CD8-positive, alpha-beta memory T cell (primary cell): ENCODE results near the gene MALRD1. TPM values are rescaled to one million over a fixed set of nuclear protein-coding genes. Genes with fewer than 3 reads are reported as not detected.

Source experiments
- CTCF ChIA-PET: fragments of 350-600 bp; sonication (Branson Sonifier 250); formaldehyde crosslinking; loops from one replicate; lab custom pipeline; 2021; ENCODE audit warnings: antibody characterized with exemption; lab: Charles Lee
- POLR2A ChIA-PET: fragments of 350-600 bp; sonication (Branson Sonifier 250); formaldehyde crosslinking; loops from one replicate; lab custom pipeline; 2021; ENCODE audit warnings: antibody characterized with exemption; lab: Charles Lee
- DNase-seq, 5 donors: peaks; one replicate each; pipeline versions ENCODE4 v3.0.0 to v3.0.0-alpha.2; 2020 to 2022; ENCODE audit warnings: mixed read lengths in 1 of 5
- H3K27ac ChIP-seq: one replicate; pipeline ENCODE4 v1.7.0; 2013; ENCODE audit warnings: low read depth, mild to moderate bottlenecking, low read length, moderate library complexity
- H3K27me3 ChIP-seq: 2 replicates; pipeline ENCODE4 v1.7.0; 2013; ENCODE audit warnings: low read length, mild to moderate bottlenecking; ENCODE audit not compliant: insufficient read depth, poor library complexity, severe bottlenecking
- H3K36me3 ChIP-seq: 2 replicates; pipeline ENCODE4 v1.7.0; 2013; ENCODE audit warnings: mild to moderate bottlenecking, low read length, moderate library complexity; ENCODE audit not compliant: insufficient read depth
- H3K4me1 ChIP-seq: 2 replicates; pipeline ENCODE4 v1.7.0; 2013; ENCODE audit warnings: mild to moderate bottlenecking, low read length, moderate library complexity; ENCODE audit not compliant: insufficient read depth
- H3K4me3 ChIP-seq: 2 replicates; pipeline ENCODE4 v1.7.0; 2013; ENCODE audit warnings: mild to moderate bottlenecking, low read length
- H3K9me3 ChIP-seq: 2 replicates; pipeline ENCODE4 v1.7.0; 2013; ENCODE audit warnings: mild to moderate bottlenecking, low read length
- H3K27ac Mint-ChIP-seq, 8 donors: one replicate each; pipeline ENCODE4 v1.8.0; 2020 to 2021; ENCODE audit warnings: mixed read lengths in 8 of 8, mild to moderate bottlenecking in 6 of 8, inconsistent platforms in 3 of 8, moderate library complexity in 3 of 8
- H3K27me3 Mint-ChIP-seq, 2 donors: one replicate each; pipeline ENCODE4 v1.8.0; 2020 to 2021; ENCODE audit warnings: mixed read lengths in 2 of 2, mild to moderate bottlenecking in 1 of 2, moderate library complexity in 1 of 2
- H3K36me3 Mint-ChIP-seq, 3 donors: one replicate each; pipeline ENCODE4 v1.8.0; 2020 to 2021; ENCODE audit warnings: mixed read lengths in 3 of 3, inconsistent platforms in 1 of 3, mild to moderate bottlenecking in 1 of 3
- H3K4me1 Mint-ChIP-seq, 3 donors: one replicate each; pipeline ENCODE4 v1.8.0; 2020 to 2021; ENCODE audit warnings: mixed read lengths in 3 of 3, inconsistent platforms in 1 of 3, mild to moderate bottlenecking in 1 of 3
- H3K4me3 Mint-ChIP-seq, 7 donors: one replicate each; pipeline ENCODE4 v1.8.0; 2020 to 2021; ENCODE audit warnings: mixed read lengths in 7 of 7, mild to moderate bottlenecking in 6 of 7, moderate library complexity in 4 of 7, inconsistent platforms in 2 of 7
- H3K9me3 Mint-ChIP-seq, 5 donors: one replicate each; pipeline ENCODE4 v1.8.0; 2020 to 2022; ENCODE audit warnings: mixed read lengths in 5 of 5, mild to moderate bottlenecking in 3 of 5, moderate library complexity in 2 of 5, inconsistent platforms in 1 of 5
- polyA plus RNA-seq: library from polyadenylated mRNA; unstranded; fragments of 300-500 nt; fragmentation: Illumina TruSeq; gene quantifications from one replicate; pipeline ENCODE4 v1.2.3, GENCODE V29; 2021
- total RNA-seq, 2 experiments: library from RNA; stranded (reverse); gene quantifications; one replicate each; pipeline ENCODE4 v1.2.3, GENCODE V29; 2021

The MALRD1 gene
- total and polyA plus RNA-seq, 3 experiments from 2014 or later, result not detected

DNA sequence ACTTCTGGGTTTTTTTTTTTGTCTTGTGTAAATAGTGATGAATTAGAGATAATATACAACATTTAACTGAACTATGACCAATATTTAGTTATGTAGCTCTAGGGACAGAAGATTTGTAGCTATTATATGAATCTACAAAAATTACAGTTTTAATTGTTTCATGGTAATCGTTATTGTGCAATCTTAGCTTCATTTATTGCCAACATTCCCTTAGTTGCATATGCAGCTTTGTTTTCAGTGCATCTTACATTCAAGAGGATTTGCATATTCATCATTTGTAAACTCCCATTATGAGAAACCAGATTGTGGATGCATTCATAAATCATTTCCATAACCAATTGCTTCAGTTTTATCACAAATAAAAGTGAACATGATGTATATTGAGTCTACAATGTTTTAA is 68.8 kb downstream of the MALRD1 start:
- Histone ChIP-seq H3K4me3 (no peak overlapping the region), H3K27me3 (no peaks in the 10 kb centered on the region), H3K27ac (no peak overlapping the region), H3K9me3 (no peaks in the 10 kb centered on the region), H3K36me3 (no peaks in the 10 kb centered on the region), H3K4me1 (no peaks in the 10 kb centered on the region)
- no peak for DNase-seq
- POLR2A ChIA-PET, result no interaction called here
- H3K4me1 Mint-ChIP-seq, result no peaks in the 10 kb centered on the region
- CTCF ChIA-PET, result no interaction called here
- H3K27ac Mint-ChIP-seq, result no peak overlapping the region
- peaks cover 4 to 23% (median 8%) of the 10 kb centered on the region in 5 donors for H3K9me3 Mint-ChIP-seq
- H3K4me3 Mint-ChIP-seq, result no peak overlapping the region
- H3K36me3 Mint-ChIP-seq, result peaks cover 0 to 2% (median 0%) of the 10 kb centered on the region in 3 donors
- no peaks in the 10 kb centered on the region for H3K27me3 Mint-ChIP-seq

- Mint-ChIP-seq H3K4me1 (no peaks in the 10 kb centered on the region), H3K36me3 (peaks cover 0 to 2% (median 0%) of the 10 kb centered on the region in 3 donors), H3K9me3 (peaks cover 4 to 19% (median 6%) of the 10 kb centered on the region in 5 donors), H3K4me3 (no peak overlapping the region), H3K27me3 (no peaks in the 10 kb centered on the region), H3K27ac (no peak overlapping the region)
- Histone ChIP-seq H3K36me3 (no peaks in the 10 kb centered on the region), H3K27ac (no peak overlapping the region), H3K9me3 (no peaks in the 10 kb centered on the region), H3K4me3 (no peak overlapping the region), H3K27me3 (no peaks in the 10 kb centered on the region), H3K4me1 (no peaks in the 10 kb centered on the region)
- CTCF ChIA-PET, result no interaction called here
- POLR2A ChIA-PET, result no interaction called here
- no peak for DNase-seq
These were observed 70.6 kb downstream of the MALRD1 start for GRCh38 chr10:19119191-19119590.

DNA sequence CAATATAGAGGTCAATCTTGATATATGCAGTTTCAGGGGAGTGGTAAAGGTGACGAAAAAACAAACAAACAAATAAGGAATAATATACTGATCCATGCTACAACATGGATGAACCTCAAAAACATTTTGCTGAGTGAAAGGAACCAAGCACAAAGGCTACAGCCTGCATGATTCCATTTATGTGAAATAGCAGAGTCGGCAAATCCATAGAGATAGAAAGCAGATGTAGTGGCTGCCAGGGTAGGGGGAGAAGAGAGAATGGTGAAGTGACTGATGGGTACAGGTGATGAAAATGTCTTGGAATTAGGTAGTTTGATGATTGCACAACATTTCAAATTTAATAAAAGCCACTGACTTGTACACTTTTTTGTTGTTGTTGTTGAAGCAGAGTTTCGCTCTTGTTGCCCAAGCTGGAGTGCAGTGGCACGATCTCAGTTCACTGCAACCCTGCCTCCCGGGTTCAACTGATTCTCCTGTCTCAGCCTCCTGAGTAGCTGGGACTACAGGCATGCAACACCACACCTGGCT is 71.8 kb downstream of the MALRD1 start:
- no peak overlapping the region for H3K4me3 ChIP-seq
- CTCF ChIA-PET, result no interaction called here
- no peaks in the 10 kb centered on the region for H3K4me1 ChIP-seq
- H3K9me3 Mint-ChIP-seq, result peaks cover 6 to 19% (median 8%) of the 10 kb centered on the region in 5 donors
- no peak overlapping the region for H3K27ac ChIP-seq
- DNase-seq, result no peak
- no peaks in the 10 kb centered on the region for H3K27me3 ChIP-seq
- H3K4me1 Mint-ChIP-seq, result no peaks in the 10 kb centered on the region
- H3K36me3 ChIP-seq, result no peaks in the 10 kb centered on the region
- no peaks in the 10 kb centered on the region for H3K9me3 ChIP-seq
- POLR2A ChIA-PET, result no interaction called here
- H3K27me3 Mint-ChIP-seq, result no peaks in the 10 kb centered on the region
- H3K27ac Mint-ChIP-seq, result no peak overlapping the region
- peaks cover 0 to 2% (median 0%) of the 10 kb centered on the region in 3 donors for H3K36me3 Mint-ChIP-seq
- no peak overlapping the region for H3K4me3 Mint-ChIP-seq

DNA sequence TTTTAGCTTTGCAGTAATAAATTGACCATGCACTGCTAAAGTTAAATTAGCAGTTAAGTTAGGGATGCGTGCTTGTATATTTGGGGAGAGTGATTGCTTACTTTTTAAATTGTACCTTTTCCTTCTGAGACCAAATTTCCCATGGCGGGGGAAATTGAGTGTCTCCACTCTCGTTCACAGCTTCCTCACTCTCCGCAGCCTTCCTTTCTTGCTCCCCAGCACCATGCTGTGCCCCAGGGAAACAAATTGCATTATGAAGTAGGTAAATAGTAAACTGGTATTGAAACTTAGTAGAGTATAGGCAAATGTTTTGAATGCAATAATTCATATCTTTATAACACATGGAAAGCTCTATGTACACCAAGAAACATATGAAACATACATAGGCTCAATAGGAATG is 85.4 kb downstream of the MALRD1 start:
- Histone ChIP-seq H3K4me3 (no peak overlapping the region), H3K36me3 (no peaks in the 10 kb centered on the region), H3K9me3 (no peaks in the 10 kb centered on the region), H3K4me1 (no peaks in the 10 kb centered on the region), H3K27ac (no peak overlapping the region), H3K27me3 (no peaks in the 10 kb centered on the region)
- Mint-ChIP-seq H3K9me3 (peaks cover 0 to 18% (median 7%) of the 10 kb centered on the region in 5 donors), H3K27me3 (no peaks in the 10 kb centered on the region), H3K4me3 (no peak overlapping the region), H3K36me3 (no peaks in the 10 kb centered on the region), H3K27ac (no peak overlapping the region), H3K4me1 (no peaks in the 10 kb centered on the region)
- ChIA-PET POLR2A (no interaction called here), CTCF (no interaction called here)
- no peak for DNase-seq

DNA sequence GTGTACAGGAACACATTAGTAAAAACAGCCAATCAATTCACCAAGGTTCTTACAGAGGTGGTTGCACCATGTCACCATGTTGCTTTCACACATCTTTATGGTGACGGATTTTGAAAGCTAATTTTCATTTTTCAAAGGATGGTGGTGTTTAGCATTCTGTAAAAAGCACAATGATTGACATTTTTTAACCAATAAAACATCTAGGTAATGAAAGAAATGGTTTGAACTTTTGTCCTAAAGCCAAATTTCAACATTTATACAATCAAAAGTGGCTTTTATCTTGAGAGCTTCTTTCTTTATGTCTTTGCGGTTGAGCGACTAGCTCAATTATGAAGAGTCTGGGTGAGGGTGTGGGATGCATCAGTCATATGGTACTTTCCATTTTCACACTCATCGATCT is 94.4 kb downstream of the MALRD1 start:
- CTCF ChIA-PET, result no interaction called here
- no peaks in the 10 kb centered on the region for H3K4me1 ChIP-seq
- no peaks in the 10 kb centered on the region for H3K4me1 Mint-ChIP-seq
- H3K27ac ChIP-seq, result no peak overlapping the region
- H3K27ac Mint-ChIP-seq, result no peak overlapping the region
- POLR2A ChIA-PET, result no interaction called here
- H3K4me3 ChIP-seq, result no peak overlapping the region
- no peaks in the 10 kb centered on the region for H3K27me3 Mint-ChIP-seq
- no peaks in the 10 kb centered on the region for H3K36me3 ChIP-seq
- no peak overlapping the region for H3K4me3 Mint-ChIP-seq
- H3K9me3 ChIP-seq, result no peaks in the 10 kb centered on the region
- H3K9me3 Mint-ChIP-seq, result peaks cover 0 to 21% (median 5%) of the 10 kb centered on the region in 5 donors
- DNase-seq, result no peak
- H3K27me3 ChIP-seq, result no peaks in the 10 kb centered on the region
- no peaks in the 10 kb centered on the region for H3K36me3 Mint-ChIP-seq

GRCh38 chr10:19144206-19144605 is 95.6 kb downstream of the MALRD1 start:
- no peaks in the 10 kb centered on the region for H3K27me3 ChIP-seq
- no peaks in the 10 kb centered on the region for H3K4me1 ChIP-seq
- CTCF ChIA-PET, result no interaction called here
- H3K4me3 ChIP-seq, result no peak overlapping the region
- Mint-ChIP-seq H3K4me1 (no peaks in the 10 kb centered on the region), H3K9me3 (peaks cover 0 to 21% (median 5%) of the 10 kb centered on the region in 5 donors), H3K4me3 (no peak overlapping the region), H3K36me3 (no peaks in the 10 kb centered on the region), H3K27me3 (no peaks in the 10 kb centered on the region), H3K27ac (no peak overlapping the region)
- H3K9me3 ChIP-seq, result no peaks in the 10 kb centered on the region
- POLR2A ChIA-PET, result no interaction called here
- no peak overlapping the region for H3K27ac ChIP-seq
- H3K36me3 ChIP-seq, result no peaks in the 10 kb centered on the region
- DNase-seq, result no peak

GRCh38 chr10:19154375-19154774 is 105.8 kb downstream of the MALRD1 start:
- no peak for DNase-seq
- Mint-ChIP-seq H3K36me3 (no peaks in the 10 kb centered on the region), H3K9me3 (peaks cover 0 to 10% (median 4%) of the 10 kb centered on the region in 5 donors), H3K4me3 (no peak overlapping the region), H3K27me3 (no peaks in the 10 kb centered on the region), H3K27ac (no peak overlapping the region), H3K4me1 (no peaks in the 10 kb centered on the region)
- H3K27me3 ChIP-seq, result no peaks in the 10 kb centered on the region
- H3K36me3 ChIP-seq, result no peaks in the 10 kb centered on the region
- POLR2A ChIA-PET, result no interaction called here
- no peak overlapping the region for H3K4me3 ChIP-seq
- CTCF ChIA-PET, result no interaction called here
- no peaks in the 10 kb centered on the region for H3K9me3 ChIP-seq
- no peaks in the 10 kb centered on the region for H3K4me1 ChIP-seq
- H3K27ac ChIP-seq, result no peak overlapping the region

DNA sequence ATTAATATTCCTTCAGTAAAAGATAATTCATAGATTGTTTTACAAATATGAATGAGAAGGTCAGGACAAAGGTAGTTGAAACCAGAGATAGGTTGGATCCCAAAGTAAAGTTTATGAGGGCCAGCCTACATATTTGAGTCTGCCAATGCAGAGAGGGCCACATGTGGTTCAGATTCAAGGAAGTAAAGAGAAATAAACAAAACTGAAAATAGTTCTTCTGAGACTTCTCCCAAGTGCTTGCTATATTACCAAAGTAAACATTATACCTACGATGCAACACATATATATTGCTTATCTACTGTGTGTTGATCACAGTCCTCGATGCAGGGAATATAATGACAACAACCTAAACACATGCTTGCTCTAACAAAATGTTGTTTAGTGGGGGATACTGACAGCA is 109.8 kb downstream of the MALRD1 start:
- Histone ChIP-seq H3K4me3 (no peak overlapping the region), H3K9me3 (no peaks in the 10 kb centered on the region), H3K4me1 (no peaks in the 10 kb centered on the region), H3K27me3 (no peaks in the 10 kb centered on the region), H3K36me3 (no peaks in the 10 kb centered on the region), H3K27ac (no peak overlapping the region)
- Mint-ChIP-seq H3K9me3 (peaks cover 2 to 8% (median 5%) of the 10 kb centered on the region in 5 donors), H3K27ac (no peak overlapping the region), H3K36me3 (no peaks in the 10 kb centered on the region), H3K4me3 (no peak overlapping the region), H3K27me3 (no peaks in the 10 kb centered on the region), H3K4me1 (no peaks in the 10 kb centered on the region)
- CTCF ChIA-PET, result no interaction called here
- POLR2A ChIA-PET, result no interaction called here
- DNase-seq, result no peak
